Medulla oblongata (tissue), 1 donor: ENCODE results near the gene ADAMTS17.

Experiments used
- DNase-seq: peaks from one replicate; pipeline ENCODE4 v3.0.0-alpha.2; 2015; ENCODE audit errors: extremely low spot score

ADAMTS17 gene

GRCh38 chr15:100249096-100249815 is 92.5 kb downstream of the ADAMTS17 start:
- DNase-seq = no peak

- no peak for DNase-seq
These were observed 93.5 kb downstream of the ADAMTS17 start for GRCh38 chr15:100248236-100248635.

- no peak for DNase-seq
These were observed 94.2 kb downstream of the ADAMTS17 start for GRCh38 chr15:100247228-100248225.

GRCh38 chr15:100245855-100246254 is 95.9 kb downstream of the ADAMTS17 start:
- no peak for DNase-seq

GRCh38 chr15:100245487-100245820 is 96.3 kb downstream of the ADAMTS17 start:
- no peak for DNase-seq

- no peak for DNase-seq
These were observed 96.8 kb downstream of the ADAMTS17 start for GRCh38 chr15:100244796-100245486.

- no peak for DNase-seq
These were observed 98.8 kb downstream of the ADAMTS17 start for GRCh38 chr15:100242989-100243388.

- DNase-seq = peak; percentile 73
These were observed 99.9 kb downstream of the ADAMTS17 start for GRCh38 chr15:100241572-100242482.

- DNase-seq = peak; percentile 23
These were observed 104.6 kb downstream of the ADAMTS17 start for GRCh38 chr15:100236981-100237720.

- no peak for DNase-seq
These were observed 106.7 kb downstream of the ADAMTS17 start for GRCh38 chr15:100235030-100235617.

- no peak for DNase-seq
These were observed 107.4 kb downstream of the ADAMTS17 start for GRCh38 chr15:100234158-100235029.

GRCh38 chr15:100230784-100231183 is 111.0 kb downstream of the ADAMTS17 start:
- no peak for DNase-seq

- DNase-seq = peak; percentile 15
These were observed 112.3 kb downstream of the ADAMTS17 start for GRCh38 chr15:100229181-100230163.

GRCh38 chr15:100227781-100228180 is 114.0 kb downstream of the ADAMTS17 start:
- no peak for DNase-seq

- DNase-seq = no peak
These were observed 115.7 kb downstream of the ADAMTS17 start for GRCh38 chr15:100226107-100226506.

GRCh38 chr15:100224206-100225185 is 117.3 kb downstream of the ADAMTS17 start:
- DNase-seq = peak; percentile 30

GRCh38 chr15:100222349-100222715 is 119.4 kb downstream of the ADAMTS17 start:
- no peak for DNase-seq
